HG03097 (cell line): Measurements from ENCODE around the gene GATAD2A.
"Not testable (repeated sequence)": the region's sequence is repeated elsewhere in the genome, so short reads cannot be mapped to it uniquely, and the experiment has no call there.

Source experiments
- ATAC-seq: cut with Tn5 transposase; IDR thresholded peaks from one replicate; pipeline ENCODE4 v1.9.1; 2021; ENCODE audit not compliant: unreplicated experiment, low FRiP score

GATAD2A gene

GRCh38 chr19:19385896-19386869 lies 19.3 kb upstream of the GATAD2A start:
- ATAC-seq = peak; percentile 25

- ATAC-seq = no peak
Measured at GRCh38 chr19:19387108-19387507, 18.4 kb upstream of the GATAD2A start.

DNA sequence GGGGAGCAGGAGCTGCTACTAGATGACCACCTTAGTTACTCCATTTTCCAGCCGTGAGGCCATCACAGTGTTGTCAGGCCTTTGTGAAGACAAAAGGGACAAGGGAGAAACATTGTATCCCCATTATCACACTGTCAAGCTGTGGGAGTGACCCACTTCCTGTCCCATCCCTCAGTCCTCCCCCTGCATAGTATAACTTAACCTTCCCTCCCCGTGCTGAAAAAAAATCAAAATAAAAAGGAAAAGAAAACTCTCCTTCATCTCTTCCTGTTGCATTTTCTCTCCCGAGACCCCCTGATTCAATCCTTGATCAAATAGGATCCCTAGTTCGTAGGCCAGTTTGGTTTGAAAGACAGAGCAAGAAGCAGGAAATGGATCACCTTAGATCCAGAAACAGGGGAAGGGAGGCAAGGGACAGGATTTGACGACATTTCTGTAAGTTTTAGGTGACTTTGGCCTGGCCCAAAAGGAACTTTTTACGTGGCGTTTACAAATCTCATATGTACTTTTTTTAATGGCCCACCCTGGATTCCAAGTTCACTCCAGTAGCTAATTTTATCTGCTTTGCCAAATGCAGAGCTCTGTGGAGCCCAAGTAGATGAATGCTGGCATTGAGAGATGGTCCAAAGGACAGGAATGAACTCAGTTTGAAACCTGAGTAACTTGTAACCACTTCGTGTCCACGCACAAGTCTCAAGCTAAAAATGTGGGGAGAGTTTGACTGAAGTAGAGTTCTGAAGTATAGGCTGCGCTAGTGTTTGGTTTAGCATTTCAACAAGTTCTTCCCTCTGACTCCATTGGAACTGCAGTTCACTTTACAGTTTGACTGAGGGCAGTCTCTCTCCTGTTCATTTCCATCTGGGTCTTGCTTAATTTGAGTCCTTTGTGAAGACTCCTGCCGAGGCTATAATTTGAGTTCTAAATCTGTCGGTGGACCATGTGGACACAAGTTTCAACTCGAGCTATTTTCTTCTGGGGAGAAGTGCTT lies 16.6 kb upstream of the GATAD2A start:
- ATAC-seq = no peak

GRCh38 chr19:19389683-19390082 lies 15.8 kb upstream of the GATAD2A start:
- ATAC-seq = not testable (repeated sequence)

DNA sequence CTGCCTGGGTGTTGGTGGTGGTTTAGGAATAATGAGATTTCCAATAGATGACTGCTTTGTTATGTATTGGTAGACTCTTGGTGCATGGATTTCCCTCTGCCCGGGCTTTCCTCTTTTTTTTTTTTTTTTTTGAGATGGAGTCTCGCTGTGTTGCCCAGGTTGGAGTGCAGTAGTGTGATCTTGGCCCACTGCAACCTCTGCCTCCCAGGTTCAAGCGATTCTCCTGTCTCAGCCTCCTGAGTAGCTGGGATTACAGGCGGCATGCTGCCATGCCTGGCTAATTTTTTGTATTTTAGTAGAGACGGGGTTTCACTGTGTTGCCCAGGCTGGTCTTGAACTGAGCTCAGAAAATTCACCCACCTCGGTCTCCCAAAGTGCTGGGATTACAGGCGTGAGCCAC lies 11.1 kb upstream of the GATAD2A start:
- not testable (repeated sequence) for ATAC-seq

- no peak for ATAC-seq
Measured at GRCh38 chr19:19399733-19400433, 5.6 kb upstream of the GATAD2A start.

- no peak for ATAC-seq
Measured at GRCh38 chr19:19402656-19403372, 2.7 kb upstream of the GATAD2A start.

DNA sequence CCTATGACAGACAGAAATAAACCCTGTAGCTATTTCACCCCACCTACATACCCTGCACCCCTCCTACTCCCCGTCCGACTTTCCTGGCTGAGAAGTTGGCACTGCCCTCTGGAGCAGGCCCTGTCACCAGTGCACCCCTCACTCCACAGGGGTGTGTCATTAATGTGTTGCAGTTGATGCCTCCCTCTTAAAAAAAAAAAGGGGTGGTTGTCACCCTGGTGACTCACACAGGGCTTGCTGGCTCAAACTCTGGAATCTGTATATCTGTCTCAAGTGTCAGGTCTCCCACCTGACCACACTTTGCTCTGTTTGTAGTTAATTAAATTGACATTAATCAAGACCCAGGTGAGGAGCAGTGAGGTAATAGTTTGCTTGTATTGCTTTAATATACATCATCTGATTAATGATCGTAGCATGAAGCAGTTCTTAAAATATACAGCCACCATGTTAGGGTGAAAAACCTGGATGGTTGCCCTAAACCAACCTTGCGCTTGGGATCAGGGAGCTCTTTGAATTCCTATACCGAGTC lies 2.0 kb upstream of the GATAD2A start:
- no peak for ATAC-seq

DNA sequence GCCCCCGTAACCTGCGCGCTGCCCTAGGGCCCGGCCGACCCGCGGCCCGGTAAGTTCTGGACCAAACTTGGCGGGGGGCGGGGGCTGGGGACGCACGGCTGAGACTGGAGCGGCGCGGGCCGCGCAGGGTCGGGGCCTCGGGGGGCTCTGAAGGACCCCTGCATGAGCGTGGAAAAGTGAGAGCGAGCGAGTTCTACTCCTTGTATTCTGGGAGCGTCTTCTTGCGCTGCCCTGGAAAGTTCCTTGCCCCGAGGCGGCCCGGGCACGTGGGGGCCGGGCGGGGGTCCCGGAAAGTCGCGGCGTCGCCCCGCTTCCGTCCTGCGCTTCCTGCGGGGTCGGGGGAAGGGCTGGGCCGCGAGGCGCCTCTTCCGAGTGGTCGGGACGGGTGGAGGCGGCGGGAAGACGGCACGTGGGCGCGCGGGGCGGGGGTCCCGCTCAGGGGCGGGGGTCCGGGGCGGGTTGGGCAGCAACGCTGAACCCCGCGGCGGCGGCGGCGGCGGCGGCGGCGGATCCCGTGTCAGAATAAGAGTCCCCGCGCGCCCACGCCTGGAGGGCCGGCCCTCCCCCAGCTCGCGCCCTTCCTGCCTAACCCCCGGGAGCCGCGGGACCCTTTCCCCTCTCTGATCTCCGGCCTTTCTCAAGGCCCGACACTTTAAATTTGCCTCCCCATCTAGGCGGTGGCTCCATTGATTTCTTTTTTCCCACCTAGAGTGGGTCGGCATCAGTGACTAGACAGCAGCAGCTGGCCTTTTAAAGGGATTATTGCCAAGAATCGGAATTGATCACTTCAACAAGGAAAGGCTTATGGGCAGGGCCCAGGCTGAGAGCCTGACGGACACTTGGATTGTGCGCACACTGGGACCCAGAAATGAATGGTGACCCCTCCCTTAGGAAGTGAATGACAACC lies 749 bp downstream of the GATAD2A start:
- peak; percentile 1 for ATAC-seq

- ATAC-seq = no peak
Measured at GRCh38 chr19:19406878-19407632, 1.6 kb downstream of the GATAD2A start.

DNA sequence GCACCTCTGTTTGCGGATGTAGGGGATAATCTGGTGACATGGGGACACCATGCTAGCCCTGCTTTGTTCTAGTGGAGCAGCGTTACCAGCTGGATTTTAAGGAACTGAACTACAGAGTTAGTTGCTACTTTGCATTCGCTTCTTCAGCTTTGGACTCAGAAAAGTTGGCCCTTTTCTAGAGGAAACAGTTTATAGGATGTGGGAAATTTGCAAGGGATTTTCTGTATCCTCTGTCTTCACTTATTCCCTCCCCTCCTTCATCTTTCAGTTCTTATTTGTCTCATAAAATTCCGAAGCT lies 2.1 kb downstream of the GATAD2A start:
- no peak for ATAC-seq

DNA sequence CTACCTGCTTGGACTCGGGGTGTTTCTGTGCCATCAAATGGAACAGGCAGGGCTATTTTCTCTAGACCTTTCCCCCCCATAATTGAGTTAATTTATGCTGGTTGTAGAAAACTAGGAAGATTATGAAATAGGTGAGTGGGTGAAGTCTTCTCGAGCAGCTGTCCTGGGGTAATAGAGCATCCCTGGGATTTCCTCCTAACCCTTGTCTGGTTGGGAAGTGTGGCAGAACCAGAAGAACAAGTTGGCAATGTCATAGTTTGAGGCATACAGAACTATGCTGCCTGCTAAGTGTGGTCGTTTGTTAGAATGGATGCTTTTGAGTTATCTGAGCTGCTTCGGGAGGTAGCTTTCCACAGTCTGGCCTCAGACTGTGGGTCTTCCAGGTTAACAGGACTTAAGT lies 3.7 kb downstream of the GATAD2A start:
- ATAC-seq = no peak

GRCh38 chr19:19409631-19410030 lies 4.2 kb downstream of the GATAD2A start:
- ATAC-seq = no peak

GRCh38 chr19:19410553-19411550 lies 5.4 kb downstream of the GATAD2A start:
- ATAC-seq = no peak

- no peak for ATAC-seq
Measured at GRCh38 chr19:19416280-19416679, 10.8 kb downstream of the GATAD2A start.

- ATAC-seq = no peak
Measured at GRCh38 chr19:19417046-19417445, 11.6 kb downstream of the GATAD2A start.
